NCI-H748 (cell line): Measurements from ENCODE around the gene ZSWIM9.
"Not testable (repeated sequence)": the region's sequence is repeated elsewhere in the genome, so short reads cannot be mapped to it uniquely, and the experiment has no call there.

Experiments used
- DNase-seq: peaks from one replicate; lab custom pipeline; 2025; ENCODE audit not compliant: unreplicated experiment; lab: John Stamatoyannopoulos, UW

The ZSWIM9 gene

GRCh38 chr19:48213959-48214358 lies 43.5 kb downstream of the ZSWIM9 start:
- no peak for DNase-seq

GRCh38 chr19:48216933-48217332 lies 46.5 kb downstream of the ZSWIM9 start:
- no peak for DNase-seq

GRCh38 chr19:48218997-48219396 lies 48.5 kb downstream of the ZSWIM9 start:
- DNase-seq: no peak

- not testable (repeated sequence) for DNase-seq
These were observed 50.3 kb downstream of the ZSWIM9 start for GRCh38 chr19:48220784-48221183.

- no peak for DNase-seq
These were observed 51.1 kb downstream of the ZSWIM9 start for GRCh38 chr19:48221628-48222027.

GRCh38 chr19:48230555-48231129 lies 60.2 kb downstream of the ZSWIM9 start:
- DNase-seq: no peak

GRCh38 chr19:48237057-48237456 lies 66.6 kb downstream of the ZSWIM9 start:
- no peak for DNase-seq

GRCh38 chr19:48239120-48239519 lies 68.6 kb downstream of the ZSWIM9 start:
- DNase-seq: no peak

GRCh38 chr19:48239582-48240141 lies 69.2 kb downstream of the ZSWIM9 start:
- DNase-seq: no peak

GRCh38 chr19:48241771-48242170 lies 71.3 kb downstream of the ZSWIM9 start:
- not testable (repeated sequence) for DNase-seq

GRCh38 chr19:48244281-48244680 lies 73.8 kb downstream of the ZSWIM9 start:
- no peak for DNase-seq

- DNase-seq: no peak
These were observed 75.6 kb downstream of the ZSWIM9 start for GRCh38 chr19:48246101-48246500.

GRCh38 chr19:48247212-48247611 lies 76.7 kb downstream of the ZSWIM9 start:
- DNase-seq: no peak
